A673 (cell line): ENCODE measurements around the gene TUFM.

ENCODE experiments used
- EZH2 ChIP-seq: fragments of 200-600 bp; sonication (generic); IDR thresholded peaks from 2 replicates; pipeline ENCODE4 v1.6.1; 2017; ENCODE audit warnings: borderline replicate concordance, low read depth, mild to moderate bottlenecking, mixed read lengths, antibody characterized with exemption, low read length; ENCODE audit not compliant: poor library complexity, severe bottlenecking
- TF ChIP-seq, protein P1 (sequence below): fragments of 300-800, 200-600 bp; sonication (generic); conservative IDR thresholded peaks from 2 replicates; pipeline ENCODE4 v1.5.1; 2017; ENCODE audit warnings: low read depth, mild to moderate bottlenecking, antibody characterized with exemption, low read length, moderate library complexity, mixed read lengths

- TF ChIP-seq, protein P1, sequence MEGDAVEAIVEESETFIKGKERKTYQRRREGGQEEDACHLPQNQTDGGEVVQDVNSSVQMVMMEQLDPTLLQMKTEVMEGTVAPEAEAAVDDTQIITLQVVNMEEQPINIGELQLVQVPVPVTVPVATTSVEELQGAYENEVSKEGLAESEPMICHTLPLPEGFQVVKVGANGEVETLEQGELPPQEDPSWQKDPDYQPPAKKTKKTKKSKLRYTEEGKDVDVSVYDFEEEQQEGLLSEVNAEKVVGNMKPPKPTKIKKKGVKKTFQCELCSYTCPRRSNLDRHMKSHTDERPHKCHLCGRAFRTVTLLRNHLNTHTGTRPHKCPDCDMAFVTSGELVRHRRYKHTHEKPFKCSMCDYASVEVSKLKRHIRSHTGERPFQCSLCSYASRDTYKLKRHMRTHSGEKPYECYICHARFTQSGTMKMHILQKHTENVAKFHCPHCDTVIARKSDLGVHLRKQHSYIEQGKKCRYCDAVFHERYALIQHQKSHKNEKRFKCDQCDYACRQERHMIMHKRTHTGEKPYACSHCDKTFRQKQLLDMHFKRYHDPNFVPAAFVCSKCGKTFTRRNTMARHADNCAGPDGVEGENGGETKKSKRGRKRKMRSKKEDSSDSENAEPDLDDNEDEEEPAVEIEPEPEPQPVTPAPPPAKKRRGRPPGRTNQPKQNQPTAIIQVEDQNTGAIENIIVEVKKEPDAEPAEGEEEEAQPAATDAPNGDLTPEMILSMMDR = no peak
- TF ChIP-seq EZH2 = no peak
Observed at GRCh38 chr16:28829747-28830146, 16.4 kb downstream of the TUFM start.
